OCI-M2 (cell line): ENCODE results near the gene SDF4.

Experiments
- DNase-seq: peaks from one replicate; lab custom pipeline; 2025; ENCODE audit not compliant: unreplicated experiment; lab: John Stamatoyannopoulos, UW

The SDF4 gene

GRCh38 chr1:1168451-1169411 lies 63.1 kb downstream of the SDF4 start:
- no peak for DNase-seq

GRCh38 chr1:1167841-1168450 lies 63.9 kb downstream of the SDF4 start:
- no peak for DNase-seq

- no peak for DNase-seq
Observed at GRCh38 chr1:1167398-1167821, 64.4 kb downstream of the SDF4 start.
